Astrocyte of the spinal cord (primary cell): ENCODE results near the gene MIDN.

Experiments
- DNase-seq: peaks from one replicate; pipeline ENCODE4 v3.0.0; 2011; ENCODE audit warnings: low read depth, low spot score
- H3K4me3 ChIP-seq: 2 replicates; pipeline ENCODE4 v1.5.1; 2011; ENCODE audit warnings: low read depth, mild to moderate bottlenecking, low read length, moderate library complexity
- CTCF ChIP-seq: IDR thresholded peaks from 2 replicates; pipeline ENCODE4 v1.5.1; 2012; ENCODE audit warnings: low read depth, mild to moderate bottlenecking, low read length, inconsistent platforms
- in situ Hi-C: cut with HindIII; loops from 2 replicates; pipeline ENCODE4 v1.10.0; 2017; ENCODE audit warnings: low sequenced_read_pairs

MIDN gene

GRCh38 chr19:1257475-1258162, 9.2 kb downstream of the MIDN start:
- DNase-seq, result no peak
- TF ChIP-seq CTCF, result no peak
- no peak overlapping the region for H3K4me3 ChIP-seq
- in situ Hi-C loops, result no loop called here

- H3K4me3 ChIP-seq, result no peak overlapping the region
- no peak for DNase-seq
These were observed 9.7 kb downstream of the MIDN start for GRCh38 chr19:1258163-1258492.

GRCh38 chr19:1258707-1259205, 10.4 kb downstream of the MIDN start:
- in situ Hi-C loops, result no loop called here
- TF ChIP-seq CTCF, result no peak
- H3K4me3 ChIP-seq, result no peak overlapping the region
- no peak for DNase-seq

More at GRCh38 chr19:1258163-1258492, 9.7 kb downstream of the MIDN start:
- TF ChIP-seq CTCF, result no peak
- in situ Hi-C loops, result no loop called here

- no peak overlapping the region for H3K4me3 ChIP-seq
- peak; percentile 58 for DNase-seq
- in situ Hi-C loops, result no loop called here
- TF ChIP-seq CTCF, result no peak
These were observed 11.0 kb downstream of the MIDN start for GRCh38 chr19:1259206-1259875.

GRCh38 chr19:1259876-1260748, 11.7 kb downstream of the MIDN start:
- in situ Hi-C loops, result no loop called here
- peak overlapping the region; percentile 10 for H3K4me3 ChIP-seq
- no peak for DNase-seq
- no peak for TF ChIP-seq CTCF

GRCh38 chr19:1260749-1261537, 12.6 kb downstream of the MIDN start:
- no peak for TF ChIP-seq CTCF
- in situ Hi-C loops, result no loop called here
- peak; percentile 97 for DNase-seq
- H3K4me3 ChIP-seq, result peak overlapping the region; percentile 54
